ENCODE measurements around the gene CRAT. TPM values are rescaled to one million over a fixed set of nuclear protein-coding genes. Genes with fewer than 3 reads are reported as not detected.

CRAT gene
- total RNA-seq, 1 experiment from 2014 or later = 47.9 TPM

DNA sequence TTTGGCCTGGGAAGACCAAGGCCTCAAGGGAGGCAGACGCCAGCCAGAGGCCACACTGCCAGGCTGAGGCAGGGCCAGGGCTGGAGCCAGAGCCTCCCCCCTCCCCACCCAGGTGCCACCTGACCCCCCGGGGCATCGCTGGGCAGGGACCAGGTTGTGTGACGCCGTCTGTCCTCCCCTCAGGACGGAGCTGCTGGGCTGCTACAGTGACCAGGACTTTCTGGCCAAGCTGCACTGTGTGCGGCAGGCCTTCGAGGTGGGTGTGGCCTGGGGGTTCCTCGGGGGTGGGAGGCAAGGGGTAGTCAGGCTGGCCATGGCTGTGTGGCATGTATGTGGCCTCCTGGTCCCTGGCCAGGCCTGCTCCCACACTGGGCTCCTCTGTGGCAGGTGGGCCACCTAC, 47.5 kb downstream of the CRAT start:
- no peak for DNase-seq (ENCODE audit: low read depth)

- DNase-seq (ENCODE audit: low read depth) = no peak
Observed at GRCh38 chr9:129060991-129061390, 49.6 kb downstream of the CRAT start.

DNA sequence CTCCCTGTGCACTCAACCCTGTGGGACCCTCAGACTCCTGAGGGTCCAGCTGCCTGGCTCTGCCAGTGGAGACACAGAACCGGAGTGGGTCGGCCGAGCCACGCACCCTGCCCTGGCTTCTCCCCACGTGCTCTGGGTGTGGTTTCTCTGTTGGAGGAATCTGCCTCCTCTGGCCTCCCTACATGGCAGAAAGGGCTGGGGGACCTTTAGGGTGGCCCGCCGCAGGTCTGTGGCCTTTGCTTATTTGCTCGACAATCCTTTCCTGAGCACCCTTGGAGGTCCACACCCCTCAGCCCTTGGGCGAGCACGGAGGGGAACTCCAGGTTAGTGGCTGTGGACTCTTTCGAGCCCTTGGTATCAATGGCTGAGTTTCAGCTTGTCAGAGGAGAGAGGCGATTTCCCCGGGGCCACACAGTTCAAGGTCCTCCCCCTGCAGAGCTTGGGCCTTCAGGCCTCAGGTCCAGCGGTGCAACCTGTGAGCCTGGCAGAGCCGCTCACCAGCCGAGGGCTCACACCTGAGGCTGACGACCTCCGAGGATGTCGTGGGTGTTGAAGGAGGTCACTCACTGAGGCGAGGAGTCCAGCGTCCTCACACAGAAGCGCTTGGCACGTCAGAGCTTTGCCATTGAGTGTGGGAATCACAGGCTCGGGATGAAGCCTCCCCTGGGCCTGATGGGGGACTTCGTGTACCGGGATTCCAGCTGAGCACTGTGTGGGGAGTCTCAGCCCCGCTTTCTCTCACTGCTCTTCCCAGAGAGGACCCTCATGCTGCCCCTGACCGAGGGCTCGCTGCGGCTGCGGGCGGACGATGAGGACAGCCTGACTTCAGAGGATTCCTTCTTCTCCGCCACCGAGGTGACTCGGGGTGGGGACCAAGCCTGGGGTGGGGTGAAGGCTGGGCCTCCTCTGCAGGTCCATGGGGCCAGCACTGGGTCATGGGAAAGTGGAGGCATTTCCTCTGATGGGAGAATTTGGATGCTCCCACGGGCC, 50.5 kb downstream of the CRAT start:
- DNase-seq (ENCODE audit: low read depth) = no peak

DNA sequence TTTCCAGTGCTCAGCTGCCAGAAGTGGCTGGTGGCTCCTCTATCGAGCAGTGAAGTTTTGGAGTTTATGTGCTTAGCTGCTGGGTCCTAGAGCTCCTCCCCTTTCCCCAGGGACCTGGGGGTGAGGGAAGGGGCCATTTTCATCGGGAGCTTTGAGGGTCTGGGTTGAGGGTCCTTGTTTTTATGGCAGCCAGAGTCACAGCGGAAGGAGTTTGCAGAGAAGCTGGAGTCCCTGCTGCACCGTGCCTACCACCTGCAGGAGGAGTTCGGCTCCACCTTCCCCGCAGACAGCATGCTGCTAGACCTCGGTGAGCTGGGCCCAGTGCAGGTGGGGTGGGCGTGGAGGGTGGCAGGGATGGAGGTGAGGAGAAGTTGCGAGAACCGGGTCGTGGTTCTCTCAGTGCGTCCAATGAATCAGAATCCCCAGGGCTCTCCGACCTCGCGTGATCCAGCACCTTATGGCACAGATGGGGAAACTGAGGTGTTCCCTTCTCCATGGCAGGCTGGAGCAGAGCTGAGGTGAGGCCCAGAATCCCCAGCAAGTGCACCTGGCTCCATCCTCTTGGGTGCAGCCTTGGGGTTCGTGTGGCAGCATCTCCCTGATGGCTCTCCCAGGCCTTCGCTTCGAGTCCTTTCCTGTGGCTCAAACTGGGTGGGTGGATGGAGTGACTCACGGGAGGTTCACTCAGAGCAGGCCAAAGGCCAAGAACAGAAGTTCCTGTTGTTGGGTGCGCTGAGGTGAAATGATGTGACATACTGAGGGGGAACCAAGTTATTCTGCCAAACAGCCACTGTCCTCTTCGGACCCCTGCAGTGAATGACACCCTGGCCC, 51.4 kb downstream of the CRAT start:
- peak; percentile 57 for DNase-seq (ENCODE audit: low read depth)

DNA sequence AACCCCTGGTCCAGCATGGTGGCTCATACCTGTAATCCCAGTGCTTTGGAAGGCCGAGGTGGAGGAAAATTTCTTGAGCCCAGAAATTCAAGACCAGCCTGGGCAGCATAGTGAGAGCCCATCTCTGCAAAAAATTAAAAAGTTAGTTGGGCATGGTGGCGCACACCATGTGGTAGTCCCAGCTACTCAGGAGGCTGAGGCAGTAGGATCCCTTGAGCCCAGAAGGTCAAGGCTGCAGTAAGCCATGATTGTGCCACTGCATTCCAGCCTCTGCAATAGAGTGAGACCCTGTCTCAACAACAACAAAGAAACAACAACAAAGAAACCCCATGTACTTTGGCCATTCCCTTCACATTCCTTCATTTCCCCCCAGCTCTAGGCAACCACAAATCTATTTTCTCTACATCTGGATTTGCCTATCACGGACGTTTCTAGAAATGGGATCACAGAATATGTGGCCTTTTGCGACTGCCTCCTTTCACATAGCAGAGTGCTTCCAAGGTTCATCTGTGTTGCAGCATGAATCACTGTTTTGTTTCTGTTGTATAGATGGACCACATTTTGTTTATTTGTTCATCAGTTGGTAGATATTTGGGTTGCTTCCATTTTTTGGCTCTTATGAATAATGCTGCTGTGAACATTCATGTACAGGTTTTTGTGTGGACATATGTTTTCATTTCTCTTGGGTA, 56.3 kb downstream of the CRAT start:
- DNase-seq (ENCODE audit: low read depth) = no peak

DNA sequence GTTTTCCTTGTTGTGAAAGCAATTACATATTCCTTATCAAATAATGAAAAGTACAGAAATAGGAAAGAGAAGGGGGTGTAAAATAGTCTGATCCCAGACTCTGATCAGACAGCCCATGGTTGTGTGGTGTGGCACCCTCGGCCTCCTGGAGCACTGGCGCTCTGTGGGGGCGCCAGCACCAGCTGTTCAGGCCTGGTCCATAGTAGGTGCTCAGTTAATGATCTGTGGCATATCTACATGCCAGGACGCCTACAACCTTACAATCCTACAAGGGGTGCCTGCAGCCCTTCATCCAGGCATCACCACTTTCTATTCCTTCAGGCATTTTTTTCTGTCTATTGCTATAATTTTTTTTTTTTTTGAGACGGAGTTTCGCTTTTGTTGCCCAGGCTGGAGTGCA, 57.6 kb downstream of the CRAT start:
- DNase-seq (ENCODE audit: low read depth) = no peak

- DNase-seq (ENCODE audit: low read depth) = no peak
Observed at GRCh38 chr9:129052592-129052991, 58.0 kb downstream of the CRAT start.

Other genes starting within 250 kb of the CRAT start
- gene KYAT1, start 228.8 kb downstream of the CRAT start, total RNA-seq (2014; rRNA removed) = 9.6 and 9.8 TPM in 2 replicates
- 42.3 and 46.8 TPM in 2 replicates for gene LRRC8A, start 228.7 kb downstream of the CRAT start, total RNA-seq (2014; rRNA removed)
- 17.3 and 19.5 TPM in 2 replicates for gene PHYHD1, start 189.8 kb downstream of the CRAT start, total RNA-seq (2014; rRNA removed)
- 34.4 and 39.0 TPM in 2 replicates for gene DOLK, start 163.2 kb downstream of the CRAT start, total RNA-seq (2014; rRNA removed)
- 61.6 and 80.0 TPM in 2 replicates for gene NUP188, start 163.1 kb downstream of the CRAT start, total RNA-seq (2014; rRNA removed)
- 48.2 and 52.6 TPM in 2 replicates for gene SH3GLB2, start 82.5 kb downstream of the CRAT start, total RNA-seq (2014; rRNA removed)
- 29.1 and 31.4 TPM in 2 replicates for gene MIGA2, start 74.2 kb downstream of the CRAT start, total RNA-seq (2014; rRNA removed)
- gene DOLPP1, start 29.7 kb downstream of the CRAT start, total RNA-seq (2014; rRNA removed) = 11.1 and 12.8 TPM in 2 replicates
- 113 and 122 TPM in 2 replicates for gene PTPA, start 622 bp upstream of the CRAT start, total RNA-seq (2014; rRNA removed)
- gene IER5L, start 67.5 kb upstream of the CRAT start, total RNA-seq (2014; rRNA removed) = 10.7 and 12.5 TPM in 2 replicates